GM12891 (cell line): ENCODE data around the gene GSG1.

Source experiments
- PAX5 ChIP-seq: IDR thresholded peaks from 2 replicates; pipeline ENCODE4 v1.6.1; 2011; ENCODE audit warnings: low read length, moderate library complexity, mild to moderate bottlenecking; ENCODE audit not compliant: insufficient read depth, severe bottlenecking
- POLR2A ChIP-seq: IDR thresholded peaks from 2 replicates; pipeline ENCODE4 v1.6.1; 2011; ENCODE audit warnings: low read depth, low read length, control low read depth
- POLR2AphosphoS5 ChIP-seq: IDR thresholded peaks from 2 replicates; pipeline ENCODE4 v1.6.1; 2011; ENCODE audit warnings: low read depth, low read length, control low read depth
- POU2F2 ChIP-seq: IDR thresholded peaks from 2 replicates; pipeline ENCODE4 v1.6.1; 2011; ENCODE audit warnings: low read depth, mild to moderate bottlenecking, control low read depth, low read length, moderate library complexity
- SPI1 ChIP-seq: IDR thresholded peaks from 2 replicates; pipeline ENCODE4 v1.6.1; 2011; ENCODE audit warnings: low read depth, low read length, control low read depth
- TAF1 ChIP-seq: IDR thresholded peaks from 2 replicates; pipeline ENCODE4 v1.6.1; 2011; ENCODE audit warnings: low read depth, low read length, control low read depth

DNA sequence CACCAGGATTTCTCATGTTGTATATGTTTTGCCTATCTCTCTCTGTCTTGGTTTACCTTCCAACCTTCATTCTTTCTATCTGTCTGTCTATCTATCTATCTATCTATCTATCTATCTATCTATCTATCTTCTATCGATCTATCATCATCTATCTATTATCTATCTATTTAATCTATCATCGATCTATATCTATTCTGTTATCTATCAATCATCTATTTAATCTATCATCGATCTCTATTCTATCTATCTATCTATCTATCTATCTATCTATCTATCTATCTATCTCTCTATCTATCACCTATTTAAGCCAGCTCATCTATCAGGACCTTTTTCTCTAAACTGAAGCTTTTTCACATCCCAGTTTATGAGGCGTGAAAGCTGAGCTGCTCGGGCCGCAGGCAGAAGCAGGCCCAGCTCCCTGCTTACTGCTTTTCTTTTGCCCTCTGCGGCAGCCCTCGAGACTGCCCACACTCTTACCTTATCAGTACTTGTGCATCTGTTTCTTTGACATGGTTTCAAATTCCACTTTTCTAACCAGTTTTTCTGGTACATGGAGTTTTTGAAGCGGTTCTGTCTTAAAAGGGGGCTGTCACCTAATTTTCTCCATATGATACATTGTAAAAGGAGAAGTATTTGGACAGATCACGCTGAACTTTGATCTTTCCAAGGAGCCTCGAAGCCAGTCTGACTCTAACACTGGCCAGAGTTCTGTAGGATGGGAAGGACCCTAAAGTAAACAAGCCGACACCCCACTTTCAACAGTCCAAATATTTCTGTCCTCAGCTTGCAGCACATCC is 44.4 kb upstream of the GSG1 start:
- no peak for TF ChIP-seq POLR2A
- TF ChIP-seq POLR2AphosphoS5 = no peak
- TF ChIP-seq SPI1 = no peak
- no peak for TF ChIP-seq TAF1
- no peak for TF ChIP-seq PAX5
- TF ChIP-seq POU2F2 = no peak
